ENCODE results near the gene RAD51B. TPM values are rescaled to one million over a fixed set of nuclear protein-coding genes. Genes with fewer than 3 reads are reported as not detected.

RAD51B gene
- total RNA-seq, 1 experiment from 2014 or later: 14.2 TPM

DNA sequence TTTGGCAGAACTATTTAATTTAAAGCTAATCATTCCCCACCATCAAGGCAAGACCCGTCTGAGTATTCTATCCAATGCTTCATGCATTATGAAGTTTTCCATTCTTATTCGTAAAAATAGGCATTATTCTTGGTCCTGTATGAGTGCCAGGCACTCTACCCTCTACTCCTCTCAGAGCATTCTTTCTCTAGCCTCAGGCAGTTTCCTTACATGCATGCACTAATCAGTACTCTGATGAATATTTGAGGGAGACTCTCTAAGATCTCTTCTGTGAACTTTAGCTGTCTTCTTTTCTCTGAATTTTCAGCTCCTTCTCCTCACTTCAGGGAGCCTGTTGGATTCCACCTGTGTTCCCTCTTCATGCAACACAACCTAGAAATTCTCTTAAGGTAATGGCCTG, 334.7 kb downstream of the RAD51B start:
- TF ChIP-seq JUN (CRISPR knock-in tag; IDR thresholded peaks at IDR 0.05): no peak
- TF ChIP-seq, protein P1, sequence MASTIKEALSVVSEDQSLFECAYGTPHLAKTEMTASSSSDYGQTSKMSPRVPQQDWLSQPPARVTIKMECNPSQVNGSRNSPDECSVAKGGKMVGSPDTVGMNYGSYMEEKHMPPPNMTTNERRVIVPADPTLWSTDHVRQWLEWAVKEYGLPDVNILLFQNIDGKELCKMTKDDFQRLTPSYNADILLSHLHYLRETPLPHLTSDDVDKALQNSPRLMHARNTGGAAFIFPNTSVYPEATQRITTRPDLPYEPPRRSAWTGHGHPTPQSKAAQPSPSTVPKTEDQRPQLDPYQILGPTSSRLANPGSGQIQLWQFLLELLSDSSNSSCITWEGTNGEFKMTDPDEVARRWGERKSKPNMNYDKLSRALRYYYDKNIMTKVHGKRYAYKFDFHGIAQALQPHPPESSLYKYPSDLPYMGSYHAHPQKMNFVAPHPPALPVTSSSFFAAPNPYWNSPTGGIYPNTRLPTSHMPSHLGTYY (CRISPR knock-in tag; IDR thresholded peaks at IDR 0.05): no peak
- TF ChIP-seq FOXJ3 (CRISPR knock-in tag; IDR thresholded peaks at IDR 0.05; ENCODE audit: borderline replicate concordance): no peak
- TF ChIP-seq, protein P2, sequence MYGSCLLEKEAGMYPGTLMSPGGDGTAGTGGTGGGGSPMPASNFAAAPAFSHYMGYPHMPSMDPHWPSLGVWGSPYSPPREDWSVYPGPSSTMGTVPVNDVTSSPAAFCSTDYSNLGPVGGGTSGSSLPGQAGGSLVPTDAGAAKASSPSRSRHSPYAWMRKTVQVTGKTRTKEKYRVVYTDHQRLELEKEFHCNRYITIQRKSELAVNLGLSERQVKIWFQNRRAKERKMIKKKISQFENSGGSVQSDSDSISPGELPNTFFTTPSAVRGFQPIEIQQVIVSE (CRISPR knock-in tag; IDR thresholded peaks at IDR 0.05; ENCODE audit: borderline replicate concordance): no peak
- no peak for TF ChIP-seq NFE2L1 (CRISPR knock-in tag; IDR thresholded peaks at IDR 0.05)
- no peak for TF ChIP-seq SP1 (CRISPR knock-in tag; conservative IDR thresholded peaks at IDR 0.05)
- POLR2A ChIA-PET: no interaction called here
- CTCF ChIA-PET: no interaction called here
- Mint-ChIP-seq H3K4me3 (no peak overlapping the region), H3K27ac (peak overlapping the region; percentile 82), H3K27me3 (ENCODE audit: low read depth) (no peaks in the 10 kb centered on the region), H3K4me1 (peaks cover 18% of the 10 kb centered on the region), H3K9me3 (peaks cover 41% of the 10 kb centered on the region), H3K36me3 (peaks cover 29% of the 10 kb centered on the region)
- no peak for DNase-seq (ENCODE audit: low spot score)
- ATAC-seq: no peak

DNA sequence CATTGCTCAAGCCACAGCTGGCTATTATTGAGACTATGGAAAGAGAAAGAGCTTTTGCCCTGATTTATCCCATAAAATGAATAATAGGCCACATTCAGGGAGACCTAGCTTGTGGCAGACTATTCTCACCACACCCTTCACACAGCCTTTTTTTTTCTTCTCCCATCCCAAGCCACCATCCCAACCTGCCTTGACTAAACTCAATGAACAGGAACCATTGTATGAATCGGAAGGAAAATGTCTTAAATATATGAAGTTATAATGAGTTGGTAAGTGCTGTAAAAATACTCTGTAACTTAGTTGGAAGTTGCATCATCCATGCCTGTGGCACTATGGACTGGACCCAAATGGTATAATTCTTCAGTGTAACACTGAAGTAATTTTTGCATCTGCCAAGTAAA, 338.4 kb downstream of the RAD51B start:
- Mint-ChIP-seq H3K4me1 (peaks cover 29% of the 10 kb centered on the region), H3K27ac (peak overlapping the region; percentile 65; the same call in 1 of the 2 replicates), H3K9me3 (peaks cover 13% of the 10 kb centered on the region), H3K36me3 (peaks cover 9% of the 10 kb centered on the region), H3K4me3 (no peak overlapping the region), H3K27me3 (ENCODE audit: low read depth) (no peaks in the 10 kb centered on the region)
- no peak for TF ChIP-seq TP53 (CRISPR knock-in tag; IDR thresholded peaks at IDR 0.05)
- TF ChIP-seq, protein P3, sequence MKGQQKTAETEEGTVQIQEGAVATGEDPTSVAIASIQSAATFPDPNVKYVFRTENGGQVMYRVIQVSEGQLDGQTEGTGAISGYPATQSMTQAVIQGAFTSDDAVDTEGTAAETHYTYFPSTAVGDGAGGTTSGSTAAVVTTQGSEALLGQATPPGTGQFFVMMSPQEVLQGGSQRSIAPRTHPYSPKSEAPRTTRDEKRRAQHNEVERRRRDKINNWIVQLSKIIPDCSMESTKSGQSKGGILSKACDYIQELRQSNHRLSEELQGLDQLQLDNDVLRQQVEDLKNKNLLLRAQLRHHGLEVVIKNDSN (CRISPR knock-in tag; IDR thresholded peaks at IDR 0.05): no peak
- TF ChIP-seq GABPB1 (CRISPR knock-in tag; IDR thresholded peaks at IDR 0.05): peak; percentile 91
- ATAC-seq (no peak), DNase-seq (ENCODE audit: low spot score) (no peak)
- POLR2A ChIA-PET: no interaction called here
- CTCF ChIA-PET: no interaction called here

DNA sequence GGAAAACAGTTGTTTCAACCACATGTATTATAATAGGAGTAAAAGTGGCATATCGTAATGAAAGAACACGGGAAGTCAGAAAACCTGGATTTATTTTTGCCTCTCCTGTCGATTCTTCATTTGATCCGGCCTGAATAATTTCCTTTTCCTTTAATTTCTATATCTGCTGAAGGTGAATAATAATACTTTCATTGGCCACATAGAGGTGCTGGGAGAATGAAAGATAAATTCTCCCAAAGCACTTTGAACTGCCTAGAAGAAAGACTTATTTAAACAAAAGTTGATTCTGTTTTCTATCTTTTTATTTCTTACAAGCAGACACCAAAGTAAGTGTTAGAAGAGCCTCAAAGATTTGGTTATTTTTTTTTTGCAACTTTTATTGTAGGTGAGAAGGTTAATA, 339.1 kb downstream of the RAD51B start:
- H3K27ac Mint-ChIP-seq: no peak overlapping the region
- ATAC-seq (no peak), DNase-seq (ENCODE audit: low spot score) (no peak)
- peaks cover 9% of the 10 kb centered on the region for H3K9me3 Mint-ChIP-seq
- ChIA-PET CTCF (no interaction called here), POLR2A (no interaction called here)
- TF ChIP-seq, protein P4, sequence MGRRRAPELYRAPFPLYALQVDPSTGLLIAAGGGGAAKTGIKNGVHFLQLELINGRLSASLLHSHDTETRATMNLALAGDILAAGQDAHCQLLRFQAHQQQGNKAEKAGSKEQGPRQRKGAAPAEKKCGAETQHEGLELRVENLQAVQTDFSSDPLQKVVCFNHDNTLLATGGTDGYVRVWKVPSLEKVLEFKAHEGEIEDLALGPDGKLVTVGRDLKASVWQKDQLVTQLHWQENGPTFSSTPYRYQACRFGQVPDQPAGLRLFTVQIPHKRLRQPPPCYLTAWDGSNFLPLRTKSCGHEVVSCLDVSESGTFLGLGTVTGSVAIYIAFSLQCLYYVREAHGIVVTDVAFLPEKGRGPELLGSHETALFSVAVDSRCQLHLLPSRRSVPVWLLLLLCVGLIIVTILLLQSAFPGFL (CRISPR knock-in tag; IDR thresholded peaks at IDR 0.05; ENCODE audit: borderline replicate concordance): no peak
- TF ChIP-seq IRF2 (CRISPR knock-in tag; IDR thresholded peaks at IDR 0.05; ENCODE audit: borderline replicate concordance, low read depth) (no peak), TP53 (CRISPR knock-in tag; IDR thresholded peaks at IDR 0.05) (no peak), ESRRA (CRISPR knock-in tag; IDR thresholded peaks at IDR 0.05; ENCODE audit: borderline replicate concordance) (no peak), RELA (CRISPR knock-in tag; IDR thresholded peaks at IDR 0.05; ENCODE audit: borderline replicate concordance) (no peak), GRHL2 (CRISPR knock-in tag; IDR thresholded peaks at IDR 0.05; ENCODE audit: insufficient replicate concordance, severe bottlenecking) (no peak), FOXJ3 (CRISPR knock-in tag; IDR thresholded peaks at IDR 0.05; ENCODE audit: borderline replicate concordance) (no peak), ZNF232 (CRISPR knock-in tag; IDR thresholded peaks at IDR 0.05) (no peak), ZNF423 (CRISPR knock-in tag; IDR thresholded peaks at IDR 0.05) (no peak)
- TF ChIP-seq, protein P5, sequence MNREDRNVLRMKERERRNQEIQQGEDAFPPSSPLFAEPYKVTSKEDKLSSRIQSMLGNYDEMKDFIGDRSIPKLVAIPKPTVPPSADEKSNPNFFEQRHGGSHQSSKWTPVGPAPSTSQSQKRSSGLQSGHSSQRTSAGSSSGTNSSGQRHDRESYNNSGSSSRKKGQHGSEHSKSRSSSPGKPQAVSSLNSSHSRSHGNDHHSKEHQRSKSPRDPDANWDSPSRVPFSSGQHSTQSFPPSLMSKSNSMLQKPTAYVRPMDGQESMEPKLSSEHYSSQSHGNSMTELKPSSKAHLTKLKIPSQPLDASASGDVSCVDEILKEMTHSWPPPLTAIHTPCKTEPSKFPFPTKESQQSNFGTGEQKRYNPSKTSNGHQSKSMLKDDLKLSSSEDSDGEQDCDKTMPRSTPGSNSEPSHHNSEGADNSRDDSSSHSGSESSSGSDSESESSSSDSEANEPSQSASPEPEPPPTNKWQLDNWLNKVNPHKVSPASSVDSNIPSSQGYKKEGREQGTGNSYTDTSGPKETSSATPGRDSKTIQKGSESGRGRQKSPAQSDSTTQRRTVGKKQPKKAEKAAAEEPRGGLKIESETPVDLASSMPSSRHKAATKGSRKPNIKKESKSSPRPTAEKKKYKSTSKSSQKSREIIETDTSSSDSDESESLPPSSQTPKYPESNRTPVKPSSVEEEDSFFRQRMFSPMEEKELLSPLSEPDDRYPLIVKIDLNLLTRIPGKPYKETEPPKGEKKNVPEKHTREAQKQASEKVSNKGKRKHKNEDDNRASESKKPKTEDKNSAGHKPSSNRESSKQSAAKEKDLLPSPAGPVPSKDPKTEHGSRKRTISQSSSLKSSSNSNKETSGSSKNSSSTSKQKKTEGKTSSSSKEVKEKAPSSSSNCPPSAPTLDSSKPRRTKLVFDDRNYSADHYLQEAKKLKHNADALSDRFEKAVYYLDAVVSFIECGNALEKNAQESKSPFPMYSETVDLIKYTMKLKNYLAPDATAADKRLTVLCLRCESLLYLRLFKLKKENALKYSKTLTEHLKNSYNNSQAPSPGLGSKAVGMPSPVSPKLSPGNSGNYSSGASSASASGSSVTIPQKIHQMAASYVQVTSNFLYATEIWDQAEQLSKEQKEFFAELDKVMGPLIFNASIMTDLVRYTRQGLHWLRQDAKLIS (CRISPR knock-in tag; IDR thresholded peaks at IDR 0.05; ENCODE audit: borderline replicate concordance): no peak
- TF ChIP-seq, protein P6, sequence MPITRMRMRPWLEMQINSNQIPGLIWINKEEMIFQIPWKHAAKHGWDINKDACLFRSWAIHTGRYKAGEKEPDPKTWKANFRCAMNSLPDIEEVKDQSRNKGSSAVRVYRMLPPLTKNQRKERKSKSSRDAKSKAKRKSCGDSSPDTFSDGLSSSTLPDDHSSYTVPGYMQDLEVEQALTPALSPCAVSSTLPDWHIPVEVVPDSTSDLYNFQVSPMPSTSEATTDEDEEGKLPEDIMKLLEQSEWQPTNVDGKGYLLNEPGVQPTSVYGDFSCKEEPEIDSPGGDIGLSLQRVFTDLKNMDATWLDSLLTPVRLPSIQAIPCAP (CRISPR knock-in tag; IDR thresholded peaks at IDR 0.05): no peak
- TF ChIP-seq, protein P7, sequence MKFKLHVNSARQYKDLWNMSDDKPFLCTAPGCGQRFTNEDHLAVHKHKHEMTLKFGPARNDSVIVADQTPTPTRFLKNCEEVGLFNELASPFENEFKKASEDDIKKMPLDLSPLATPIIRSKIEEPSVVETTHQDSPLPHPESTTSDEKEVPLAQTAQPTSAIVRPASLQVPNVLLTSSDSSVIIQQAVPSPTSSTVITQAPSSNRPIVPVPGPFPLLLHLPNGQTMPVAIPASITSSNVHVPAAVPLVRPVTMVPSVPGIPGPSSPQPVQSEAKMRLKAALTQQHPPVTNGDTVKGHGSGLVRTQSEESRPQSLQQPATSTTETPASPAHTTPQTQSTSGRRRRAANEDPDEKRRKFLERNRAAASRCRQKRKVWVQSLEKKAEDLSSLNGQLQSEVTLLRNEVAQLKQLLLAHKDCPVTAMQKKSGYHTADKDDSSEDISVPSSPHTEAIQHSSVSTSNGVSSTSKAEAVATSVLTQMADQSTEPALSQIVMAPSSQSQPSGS (CRISPR knock-in tag; IDR thresholded peaks at IDR 0.05; ENCODE audit: borderline replicate concordance, low read depth): no peak
- H3K36me3 Mint-ChIP-seq: peaks cover 6% of the 10 kb centered on the region; the same call in 1 of the 2 replicates
- no peak overlapping the region for H3K4me3 Mint-ChIP-seq
- peaks cover 24% of the 10 kb centered on the region for H3K4me1 Mint-ChIP-seq
- no peaks in the 10 kb centered on the region for H3K27me3 Mint-ChIP-seq (ENCODE audit: low read depth)
